Forelimb muscle (tissue), 1 donor: Measurements from ENCODE around the gene PELI1. TPM values are rescaled to one million over a fixed set of nuclear protein-coding genes. Genes with fewer than 3 reads are reported as not detected.

Experiments used
- DNase-seq: peaks from one replicate; pipeline ENCODE4 v3.0.0-alpha.2; 2013; ENCODE audit warnings: low read depth
- polyA plus RNA-seq: library from polyadenylated mRNA; unstranded; fragments of 120-200 nt; gene quantifications from one replicate; pipeline ENCODE4 v1.2.1, GENCODE V29; 2013; ENCODE audit not compliant: insufficient read length

The PELI1 gene
- polyA plus RNA-seq, 1 donor, result 15.6 TPM

DNA sequence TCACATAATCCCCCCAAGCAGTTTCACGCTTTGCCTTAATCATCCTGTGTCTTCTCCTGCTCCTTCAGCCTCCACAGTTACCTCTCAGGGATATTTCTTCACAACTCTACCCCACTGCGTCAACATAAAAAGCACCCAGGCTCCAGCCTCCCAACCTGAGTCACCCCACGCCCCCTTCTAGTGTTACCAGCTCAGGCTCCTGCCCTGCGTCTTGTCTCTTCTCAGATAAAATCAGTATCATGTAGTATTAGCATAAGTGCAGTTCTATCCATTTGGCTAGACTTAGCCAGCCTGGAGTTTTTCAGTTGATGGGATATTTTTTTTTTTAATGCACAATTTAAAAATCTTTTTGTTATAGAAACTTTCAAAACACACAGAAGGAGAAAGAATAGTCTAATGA, 9.6 kb upstream of the PELI1 start:
- no peak for DNase-seq

DNA sequence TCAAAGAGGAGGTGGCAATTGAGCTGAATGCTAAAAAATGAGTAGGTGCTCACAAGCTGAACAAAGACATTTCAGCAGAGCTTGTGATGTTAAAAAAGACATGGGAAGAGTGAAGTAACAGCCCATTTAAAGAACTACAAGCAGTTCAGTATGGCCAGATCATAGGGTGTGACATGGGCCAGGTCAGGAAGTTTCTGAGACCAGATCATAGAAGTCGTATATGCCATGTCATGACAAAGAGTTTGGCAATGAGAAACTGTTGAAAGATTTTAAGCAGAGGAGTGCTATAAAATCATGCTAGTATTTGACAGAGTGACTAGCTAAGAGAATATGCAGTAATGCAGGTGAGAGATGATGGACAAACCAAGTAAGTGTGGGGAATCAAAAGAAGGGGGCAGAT, 7.3 kb upstream of the PELI1 start:
- DNase-seq, result no peak

DNA sequence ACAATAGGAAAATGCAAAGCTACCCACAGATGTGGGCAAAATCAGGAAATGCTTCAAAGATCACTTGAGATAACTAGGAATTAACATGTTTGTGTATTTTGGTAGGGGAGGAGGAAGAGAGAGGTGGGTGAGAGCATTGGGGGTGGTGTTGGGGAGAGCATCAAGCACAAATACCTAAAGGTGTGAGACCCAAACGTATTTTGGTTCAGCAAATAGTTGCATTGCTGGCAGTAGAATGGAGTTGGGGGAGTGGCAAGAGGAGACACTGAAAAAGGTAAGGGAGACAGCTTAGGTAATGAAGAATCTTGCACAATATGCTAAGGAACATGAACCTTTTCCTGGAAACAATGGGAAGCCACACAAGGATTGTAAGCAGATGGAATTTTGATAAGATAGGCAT, 1.5 kb upstream of the PELI1 start:
- no peak for DNase-seq

DNA sequence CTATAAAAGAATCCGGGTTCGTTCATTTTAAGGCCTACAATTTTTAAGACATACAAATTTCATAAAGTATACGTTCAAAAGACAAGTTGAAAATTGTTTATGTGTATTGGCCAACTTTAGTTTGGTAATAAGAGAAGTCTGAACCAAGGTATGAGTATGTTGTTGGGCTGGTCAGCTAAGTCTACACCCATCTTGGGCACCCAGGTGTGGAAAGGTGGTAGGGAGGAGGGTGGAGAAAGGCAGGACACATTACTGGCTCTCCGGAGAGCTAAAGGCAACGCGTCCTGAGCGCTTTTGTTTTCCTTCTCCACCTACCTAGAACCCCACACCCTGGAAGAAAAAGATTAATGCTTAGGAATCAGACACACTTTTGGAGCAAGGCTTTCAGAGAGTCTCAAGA, 899 bp upstream of the PELI1 start:
- DNase-seq, result no peak

DNA sequence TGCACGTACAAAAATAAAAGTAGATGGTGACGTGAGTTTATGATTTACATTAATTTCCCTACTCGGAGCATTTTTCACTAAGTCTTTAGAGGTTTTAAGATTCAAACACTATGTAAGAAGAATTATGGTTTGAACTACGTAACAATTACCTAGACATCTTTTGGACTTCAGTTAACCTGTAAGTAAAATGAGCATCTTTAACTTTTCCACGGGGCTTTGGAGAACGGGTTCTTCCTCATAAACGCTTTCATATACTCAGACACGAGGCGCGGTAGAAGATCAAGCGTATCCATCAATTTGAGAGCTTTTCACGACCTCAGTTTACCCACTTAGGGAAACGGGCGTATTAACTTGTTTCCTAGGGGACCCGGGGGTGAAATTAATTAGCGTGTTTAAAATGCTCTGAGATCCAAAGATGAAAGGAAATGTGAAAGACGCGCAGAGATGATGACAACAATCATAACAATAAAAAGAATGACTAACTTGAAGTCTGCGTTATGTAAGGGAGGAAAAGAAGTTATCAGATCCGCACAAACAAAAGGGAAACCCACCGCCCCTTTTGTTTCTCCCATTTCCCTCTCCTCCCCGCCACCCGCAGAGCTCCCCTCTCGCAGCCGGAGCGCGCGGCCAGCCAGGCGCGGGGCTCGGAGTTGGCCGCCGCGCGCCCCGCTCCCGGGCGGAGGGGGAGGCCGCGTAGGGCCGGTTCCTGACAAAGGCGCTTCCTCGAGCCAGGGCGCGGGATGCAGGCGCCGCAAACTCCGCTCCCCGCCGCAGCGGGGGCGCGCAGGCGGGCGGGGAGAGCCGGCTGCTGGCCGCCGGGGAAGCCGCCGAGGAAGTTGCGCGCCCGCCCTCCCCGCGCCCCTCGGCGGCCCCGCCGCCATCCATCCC, 807 bp downstream of the PELI1 start:
- DNase-seq, result no peak

DNA sequence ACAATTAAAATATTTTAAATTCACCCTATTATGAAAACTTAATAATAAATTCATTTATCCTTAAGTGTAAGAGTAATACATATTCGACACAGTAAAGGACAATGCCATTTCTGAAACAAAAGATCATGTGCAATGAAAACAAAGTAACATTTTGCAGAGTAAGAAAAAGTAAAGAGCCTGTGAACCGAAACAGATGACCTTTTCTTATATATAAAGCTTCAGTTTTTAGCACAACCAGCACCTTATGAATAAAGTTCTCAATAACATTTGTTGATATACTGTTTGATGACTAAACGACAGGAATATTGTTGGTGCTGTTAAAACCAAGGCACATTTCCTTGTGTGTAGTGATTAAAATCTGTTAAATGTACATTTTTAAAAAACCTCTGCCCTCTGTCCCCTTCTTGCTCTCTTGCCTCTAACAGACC, 1.5 kb downstream of the PELI1 start:
- no peak for DNase-seq

DNA sequence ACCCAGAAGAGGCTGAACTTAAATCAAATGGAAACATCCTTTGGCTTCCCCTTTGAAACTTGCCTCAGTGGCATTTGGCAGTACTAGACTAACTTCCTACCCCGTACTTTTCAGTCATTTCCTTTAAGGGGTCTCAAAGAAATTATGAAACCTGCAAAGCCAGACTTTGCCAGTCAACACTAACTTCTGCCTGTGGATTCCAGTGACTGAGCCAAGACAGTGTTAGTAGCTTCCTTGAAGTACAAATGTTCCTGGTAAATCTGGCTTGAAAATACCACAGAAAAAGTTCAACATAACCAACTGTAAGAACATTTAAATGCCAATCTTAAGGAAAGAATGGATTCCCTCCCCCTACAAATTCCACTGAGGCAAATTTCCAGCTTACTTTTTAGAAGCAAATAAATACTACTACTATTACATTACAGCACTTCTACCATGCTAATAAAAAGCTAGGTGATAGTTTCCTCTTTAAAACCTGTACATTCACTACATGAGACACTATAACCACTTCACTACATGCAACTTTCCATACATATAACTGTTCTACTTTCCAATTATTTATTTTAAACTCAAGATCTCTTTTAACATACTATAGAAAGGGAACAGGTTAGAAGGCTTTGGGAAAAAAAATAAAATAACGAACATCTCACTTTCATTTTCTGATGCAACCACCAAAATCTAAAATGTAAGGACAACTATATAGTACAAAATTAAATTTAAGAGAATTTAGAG, 2.4 kb downstream of the PELI1 start:
- no peak for DNase-seq

DNA sequence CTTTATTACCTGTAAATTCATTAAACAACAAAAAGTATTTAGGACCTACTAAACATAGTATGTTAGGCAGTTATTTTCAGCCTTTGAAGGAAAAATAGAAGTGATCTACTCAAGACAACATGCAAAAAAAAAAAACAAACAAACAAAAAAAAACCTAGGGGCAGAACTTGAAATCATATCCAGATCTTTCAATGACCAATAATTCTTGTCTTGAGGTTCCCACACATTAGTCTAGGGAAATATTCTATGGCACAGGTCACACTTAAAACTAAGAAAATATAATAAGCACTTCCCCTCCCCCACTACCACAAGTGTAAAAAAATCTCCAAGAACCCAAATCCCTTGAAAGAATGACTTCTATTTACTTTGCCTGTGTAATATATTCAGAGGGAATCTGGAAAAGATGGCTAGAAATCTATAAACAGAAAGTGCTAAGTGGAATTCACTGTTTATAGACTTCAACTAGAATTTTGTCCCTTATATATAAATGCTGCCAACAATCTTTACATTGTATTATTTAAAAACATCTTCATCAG, 3.5 kb downstream of the PELI1 start:
- no peak for DNase-seq

DNA sequence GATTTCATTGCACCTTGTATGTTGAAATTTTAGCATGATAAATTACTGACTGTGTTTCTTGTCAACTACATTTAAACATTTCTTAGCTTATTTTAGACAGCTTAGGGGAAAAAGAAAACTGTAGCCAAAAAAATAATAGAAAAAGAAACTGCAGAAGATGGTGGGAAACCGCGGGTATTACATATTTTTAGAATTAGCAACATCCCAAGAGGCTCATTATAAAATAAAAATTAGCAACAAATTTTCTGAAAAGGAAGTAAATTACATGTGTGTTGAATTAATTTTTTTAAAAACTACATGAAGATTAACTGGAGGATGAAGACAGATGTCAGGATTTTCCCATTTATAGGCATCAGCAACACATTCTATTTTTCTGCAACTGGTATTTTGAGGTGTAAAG, 4.3 kb downstream of the PELI1 start:
- DNase-seq, result no peak

DNA sequence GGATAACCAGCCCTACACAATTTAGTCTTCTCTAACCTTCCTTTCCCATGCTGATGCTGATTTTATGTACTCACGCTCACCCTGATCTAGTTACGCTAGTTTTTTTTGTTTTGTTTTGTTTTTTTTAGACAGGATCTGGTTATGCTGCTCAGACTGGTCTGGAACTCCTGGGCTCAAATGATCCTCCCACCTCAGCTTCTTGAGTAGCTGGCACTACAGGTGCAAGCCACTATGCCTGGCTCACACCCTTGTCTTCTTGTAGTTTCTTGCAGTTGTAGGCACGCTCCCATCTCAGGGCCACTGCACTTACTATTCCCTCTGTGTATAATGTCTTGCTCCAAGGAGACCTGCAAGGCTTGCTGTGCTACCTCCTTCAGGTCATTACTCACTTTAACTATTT, 6.2 kb downstream of the PELI1 start:
- no peak for DNase-seq

DNA sequence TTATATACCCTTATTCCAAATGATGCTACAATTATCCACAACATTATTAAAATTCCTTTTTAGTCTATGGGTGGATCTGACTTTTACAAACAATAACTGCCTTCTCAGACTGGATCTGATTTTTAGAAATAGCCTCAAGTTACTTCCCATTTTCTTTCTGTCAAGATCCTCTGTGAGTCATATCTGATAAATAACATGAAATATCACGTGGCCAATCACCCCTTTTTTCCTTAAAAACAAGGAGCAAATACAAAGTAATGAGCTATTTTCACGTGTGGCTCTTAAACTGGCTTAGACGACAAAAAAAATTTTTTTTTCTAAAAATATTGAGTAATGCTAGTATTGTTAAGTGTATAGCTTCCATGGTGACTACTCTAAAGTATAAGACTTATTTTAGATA, 6.7 kb downstream of the PELI1 start:
- DNase-seq, result no peak

DNA sequence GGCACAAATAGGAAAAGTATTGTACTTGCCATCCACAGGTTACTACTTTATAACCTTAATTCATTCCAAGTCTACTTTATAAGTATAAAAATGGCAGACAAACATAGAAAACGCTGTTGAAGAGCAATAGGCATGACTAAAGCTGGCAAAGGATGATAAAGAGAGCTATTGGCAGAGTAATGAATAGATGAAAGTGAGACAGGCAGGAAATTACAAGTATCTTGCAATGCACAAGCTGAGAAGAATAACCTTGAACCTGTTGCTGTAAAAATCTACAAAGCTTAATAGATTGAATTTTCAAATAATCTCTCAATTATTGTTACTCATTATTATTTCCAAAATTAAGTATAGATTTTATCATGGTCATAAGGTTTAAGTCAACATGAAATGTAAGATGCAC, 8.8 kb downstream of the PELI1 start:
- DNase-seq, result no peak

DNA sequence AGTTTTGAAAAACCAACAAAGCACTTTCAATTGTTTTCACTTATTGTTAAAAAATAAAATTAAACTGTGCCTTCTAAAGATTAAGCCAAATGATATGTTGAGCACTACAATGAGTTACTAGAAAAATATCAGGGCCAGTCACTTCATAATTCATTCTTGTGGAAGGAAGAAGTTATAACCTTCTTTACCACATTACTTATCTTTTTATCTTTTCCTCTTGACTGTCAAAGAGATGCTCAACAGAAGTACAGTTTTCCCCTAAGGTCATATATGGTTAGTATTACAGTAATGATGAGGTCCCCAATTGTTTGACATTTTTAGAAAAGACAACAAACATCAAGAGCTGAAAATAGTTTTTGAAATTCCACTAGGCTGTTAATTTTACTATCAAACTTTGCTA, 9.4 kb downstream of the PELI1 start:
- DNase-seq, result no peak

DNA sequence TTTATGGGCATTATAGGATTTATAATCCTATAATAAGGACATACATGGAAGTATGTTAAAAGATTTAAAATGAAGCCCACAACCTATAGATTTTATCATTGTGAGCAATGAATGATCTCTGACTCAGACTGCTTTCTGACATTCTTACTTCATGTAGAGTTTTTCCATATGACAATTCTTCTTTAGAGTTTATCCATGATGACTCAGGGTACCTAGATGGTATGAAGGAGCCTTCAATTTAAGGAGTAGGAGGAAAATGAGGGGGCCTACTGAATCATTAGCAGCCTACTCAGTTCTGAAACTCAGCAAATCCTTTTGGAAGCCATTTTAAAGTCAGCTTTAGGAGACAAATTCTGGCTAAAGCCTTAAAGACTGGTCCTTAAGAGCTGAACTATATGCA, 10.4 kb downstream of the PELI1 start:
- no peak for DNase-seq

DNA sequence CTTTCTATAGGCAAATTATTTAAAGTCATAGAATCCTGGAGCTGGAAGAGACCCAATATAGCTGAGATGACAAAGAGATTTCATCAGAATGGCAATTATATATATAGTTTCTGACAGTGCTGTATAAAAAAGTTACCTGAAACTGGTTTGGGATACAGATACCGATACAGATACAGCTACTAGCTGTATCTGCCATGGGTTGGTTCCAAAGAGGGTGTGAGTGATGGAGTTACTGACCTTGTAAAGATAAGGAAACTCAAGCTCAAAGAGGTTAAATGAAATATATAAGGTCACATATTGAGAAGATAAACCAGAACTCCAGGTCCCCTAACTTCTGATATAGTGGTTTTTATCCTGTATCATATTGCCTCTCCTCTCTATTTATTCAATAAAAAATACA, 10.9 kb downstream of the PELI1 start:
- DNase-seq, result no peak

DNA sequence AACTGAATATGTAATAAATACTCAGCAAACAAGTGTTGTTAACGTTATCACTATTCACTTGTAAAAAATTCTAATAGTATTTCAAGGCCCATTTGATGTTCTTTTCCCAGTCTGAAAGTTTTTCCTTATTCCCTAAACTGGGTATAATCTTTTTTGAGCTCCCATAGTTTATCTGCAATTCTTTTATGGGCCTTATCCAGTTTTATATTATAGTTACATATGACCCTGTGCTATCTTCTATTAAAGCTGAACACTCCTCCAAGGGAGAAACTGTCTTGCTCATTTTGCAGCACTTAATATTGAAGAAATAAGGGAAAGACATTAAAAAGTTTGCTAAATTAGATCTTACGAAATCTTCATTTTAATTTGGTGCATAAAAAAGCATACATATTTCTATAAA, 13.9 kb downstream of the PELI1 start:
- no peak for DNase-seq

DNA sequence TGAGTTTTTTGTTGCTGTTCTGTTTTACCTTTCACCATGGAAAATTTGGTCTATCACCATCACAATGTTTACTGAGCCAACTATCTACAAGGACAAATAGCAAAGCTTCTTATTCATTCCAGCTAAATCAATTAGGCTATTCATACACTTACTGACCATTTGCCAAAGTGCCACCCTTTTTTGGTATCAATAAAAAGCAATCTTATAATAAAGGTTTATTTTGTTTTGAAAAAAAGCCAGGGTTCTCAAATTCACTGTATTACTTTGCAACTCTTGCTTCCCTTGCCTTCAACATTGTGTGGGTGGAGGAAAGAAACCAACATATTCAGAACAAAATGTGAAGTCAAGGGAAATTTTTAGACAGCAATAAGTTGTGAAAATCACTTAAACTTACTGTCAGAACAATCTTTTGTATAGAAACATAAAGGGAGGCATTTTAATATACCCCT, 15.3 kb downstream of the PELI1 start:
- DNase-seq, result no peak

DNA sequence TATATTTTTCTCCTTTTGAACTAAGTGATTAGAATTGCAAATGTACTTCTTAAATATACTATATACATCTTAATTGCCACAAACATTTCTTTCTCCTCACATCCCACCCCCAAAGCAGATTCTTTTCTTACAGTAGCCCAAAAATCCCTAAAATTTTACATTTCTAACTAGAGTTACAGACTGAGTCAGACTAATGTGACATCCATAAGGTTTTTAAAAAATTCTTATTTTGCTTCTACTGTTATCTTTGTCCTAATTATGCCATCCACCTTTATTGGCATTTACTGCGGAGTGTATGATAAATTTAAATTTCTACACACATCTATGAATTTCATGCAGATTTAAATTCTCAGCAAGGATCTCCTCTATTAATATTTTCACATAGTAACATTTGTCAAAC, 15.8 kb downstream of the PELI1 start:
- no peak for DNase-seq

DNA sequence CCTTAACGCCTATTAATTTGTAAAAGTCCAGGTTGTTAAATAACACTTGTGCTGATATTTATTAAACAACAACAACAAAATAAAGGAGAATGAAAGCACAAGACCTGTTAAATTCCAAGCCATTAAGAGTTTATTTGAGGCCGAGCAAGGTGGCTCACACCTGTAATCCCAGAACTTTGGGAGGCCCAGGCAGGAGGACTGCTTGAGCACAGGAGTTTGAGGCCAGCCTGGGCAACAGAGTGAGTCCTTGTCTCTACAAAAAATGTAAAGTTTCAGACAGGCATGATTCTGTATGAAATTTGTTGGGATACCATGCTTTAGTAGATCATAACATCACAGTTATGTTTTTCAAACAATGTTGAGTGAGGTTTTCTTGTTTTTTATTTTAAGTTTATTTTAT, 17.1 kb downstream of the PELI1 start:
- DNase-seq, result no peak

DNA sequence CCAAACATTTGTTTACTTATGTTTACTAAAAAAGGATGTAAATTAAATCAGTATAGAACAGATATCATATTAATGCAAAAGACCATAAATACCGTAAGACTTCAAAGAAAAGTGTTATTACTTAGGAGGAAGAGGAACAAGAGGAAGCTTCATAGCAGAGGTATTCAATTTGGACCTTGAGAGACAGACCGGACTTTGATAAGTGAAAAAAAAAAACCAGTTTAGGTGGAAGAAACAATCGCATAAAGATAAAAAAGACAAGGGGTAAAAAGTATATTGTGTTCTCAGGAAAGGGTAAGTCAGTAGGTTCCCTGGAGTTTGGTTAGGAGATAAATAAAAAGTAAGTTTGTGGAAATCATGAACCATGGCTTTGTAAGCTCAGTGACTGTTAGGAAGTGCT, 17.6 kb downstream of the PELI1 start:
- no peak for DNase-seq

DNA sequence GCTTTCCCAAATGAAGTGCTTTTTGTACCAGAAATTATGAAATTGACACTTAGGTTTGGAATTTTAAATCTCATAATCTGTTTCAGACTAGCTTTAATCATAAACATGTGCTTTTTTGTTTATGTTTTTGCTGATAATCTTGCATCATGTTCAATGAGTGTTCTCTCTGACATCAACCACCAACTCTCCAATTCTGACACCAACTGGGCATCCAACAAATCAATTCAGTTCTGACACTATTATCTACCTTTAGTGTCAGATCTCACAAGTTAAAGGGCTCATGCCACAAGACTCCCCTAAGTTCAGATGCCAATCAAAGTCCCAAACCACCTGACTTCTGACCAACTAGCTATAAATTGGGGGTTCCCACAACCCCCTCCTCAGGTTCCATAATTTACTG, 19.6 kb downstream of the PELI1 start:
- no peak for DNase-seq

DNA sequence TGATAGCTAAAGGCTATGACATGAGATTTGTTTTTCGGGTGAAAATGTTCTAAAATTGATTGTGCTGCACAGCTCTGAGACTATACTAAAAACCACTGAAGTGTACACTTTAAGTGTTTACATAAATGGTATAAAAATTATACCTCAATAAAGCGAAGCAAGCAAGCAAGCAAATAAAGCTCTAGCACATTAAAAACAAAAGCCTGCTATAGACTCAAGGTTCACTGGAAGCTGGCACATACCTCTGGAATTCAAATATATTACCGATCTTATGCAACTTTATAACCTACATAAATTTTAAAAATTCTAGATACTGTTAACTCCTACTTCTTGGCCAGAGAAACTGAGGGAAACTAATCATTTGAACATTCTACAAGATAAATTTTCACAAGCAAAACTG, 20.1 kb downstream of the PELI1 start:
- no peak for DNase-seq

DNA sequence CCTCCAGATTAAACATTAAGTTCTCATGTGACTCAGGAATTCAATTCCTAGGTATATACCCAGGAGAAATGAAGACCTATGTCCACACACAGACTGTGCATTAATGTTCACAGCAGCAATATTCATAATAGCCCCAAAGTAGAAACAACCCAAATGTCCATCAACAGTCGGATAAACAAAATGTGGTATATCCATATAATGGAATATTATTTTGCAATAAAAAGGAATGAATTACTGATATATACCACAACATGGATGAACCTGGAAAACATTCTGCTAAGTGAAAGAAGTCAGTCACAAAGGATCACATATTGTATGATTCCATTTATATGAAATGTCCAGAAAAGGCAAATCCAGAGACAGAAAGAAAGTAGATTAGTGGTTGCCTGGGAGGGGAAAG, 20.5 kb downstream of the PELI1 start:
- DNase-seq, result no peak
